Spinal cord (tissue), 10 donors: ENCODE data around the gene EMSY. TPM values are rescaled to one million over a fixed set of nuclear protein-coding genes. Genes with fewer than 3 reads are reported as not detected.

Experiments
- DNase-seq, 6 donors: peaks; one replicate each; pipeline versions ENCODE4 v3.0.0 to v3.0.0-alpha.2; 2013 to 2015; ENCODE audit warnings: low spot score in 6 of 6, low read depth in 4 of 6
- H3K27ac ChIP-seq: one replicate; pipeline ENCODE4 v1.5.1; 2013; ENCODE audit warnings: low read depth, low read length, control low read depth
- H3K27me3 ChIP-seq: one replicate; pipeline ENCODE4 v1.6.1; 2013; ENCODE audit warnings: low read length; ENCODE audit not compliant: control insufficient read depth, insufficient read depth
- H3K36me3 ChIP-seq: one replicate; pipeline ENCODE4 v1.6.1; 2013; ENCODE audit warnings: low read length; ENCODE audit not compliant: control insufficient read depth, insufficient read depth
- H3K4me1 ChIP-seq: one replicate; pipeline ENCODE4 v1.6.1; 2013; ENCODE audit warnings: low read length; ENCODE audit not compliant: control insufficient read depth, insufficient read depth
- H3K4me3 ChIP-seq: one replicate; pipeline ENCODE4 v1.5.1; 2013; ENCODE audit warnings: low read depth, low read length, control low read depth
- H3K9me3 ChIP-seq: one replicate; pipeline ENCODE4 v1.6.1; 2013; ENCODE audit warnings: low read length; ENCODE audit not compliant: control insufficient read depth, insufficient read depth
- WGBS: methylation state at CpG from one replicate; pipeline ENCODE4 v1.1.5; 2013; ENCODE audit warnings: missing lambda C conversion rate; ENCODE audit not compliant: insufficient coverage; 5-methylcytosine and 5-hydroxymethylcytosine counted together
- polyA plus RNA-seq, 2 donors: library from polyadenylated mRNA; unstranded; fragments of 120-200 nt; gene quantifications; one replicate each; pipeline ENCODE4 v1.2.1, GENCODE V29; 2013; ENCODE audit not compliant: insufficient read length in 2 of 2
- total RNA-seq, 2 donors: library from RNA; depleted of rRNA in 1 of 2; stranded (reverse); fragments of 120-200 nt in 1 of 2; fragments of >200 nt in 1 of 2; gene quantifications; one replicate each; pipeline versions ENCODE4 v1.2.3 to v1.2.4, GENCODE V29; 2013 to 2014
- donor health status: healthy.

The EMSY gene
- total and polyA plus RNA-seq, 4 donors = 22.6 to 31.8 (median 24.0) TPM

DNA sequence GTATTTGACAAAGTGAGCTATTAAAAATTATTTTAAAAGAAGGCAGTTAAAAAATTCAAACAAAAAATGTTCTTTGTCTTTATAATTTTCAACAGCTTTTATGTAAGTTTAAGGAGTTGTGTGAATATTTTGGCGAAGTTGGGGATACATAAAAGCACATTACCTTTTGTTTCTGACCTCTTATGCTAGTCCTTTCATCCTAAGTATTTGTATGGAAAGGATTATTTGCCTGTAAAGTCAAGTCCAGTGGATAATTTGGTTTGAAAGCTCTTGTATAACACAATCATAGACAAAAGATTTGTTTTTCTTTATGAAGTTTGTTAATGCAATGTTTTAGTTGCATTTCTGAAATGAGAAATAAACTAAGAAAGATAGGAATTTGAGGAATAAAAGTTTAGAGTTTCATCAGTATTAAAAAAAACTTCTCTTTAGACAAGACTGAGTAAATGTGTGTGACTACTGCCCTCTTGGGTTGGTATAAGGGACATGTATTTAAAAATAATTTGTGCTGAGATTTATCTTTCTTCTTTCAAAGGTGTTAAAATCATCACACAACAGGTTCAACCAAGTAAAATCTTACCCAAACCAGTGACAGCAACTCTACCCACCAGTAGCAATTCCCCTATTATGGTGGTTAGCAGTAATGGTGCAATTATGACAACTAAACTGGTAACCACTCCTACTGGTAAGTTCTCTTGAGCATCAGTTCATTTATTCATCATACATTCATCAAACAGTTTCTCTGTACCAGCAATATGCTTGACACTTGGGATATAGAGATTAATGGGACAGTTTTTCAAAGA, 68.2 kb downstream of the EMSY start:
- Histone ChIP-seq H3K36me3 (peaks cover 1% of the 10 kb centered on the region), H3K4me1 (no peaks in the 10 kb centered on the region), H3K4me3 (no peak overlapping the region), H3K27me3 (no peaks in the 10 kb centered on the region), H3K27ac (no peak overlapping the region), H3K9me3 (no peaks in the 10 kb centered on the region)
- DNase-seq = peak in 3 of 6 donors; percentile 9 to 65 (median 45)
- WGBS = no CpG with 5 or more reads among the region's 1 CpG

DNA sequence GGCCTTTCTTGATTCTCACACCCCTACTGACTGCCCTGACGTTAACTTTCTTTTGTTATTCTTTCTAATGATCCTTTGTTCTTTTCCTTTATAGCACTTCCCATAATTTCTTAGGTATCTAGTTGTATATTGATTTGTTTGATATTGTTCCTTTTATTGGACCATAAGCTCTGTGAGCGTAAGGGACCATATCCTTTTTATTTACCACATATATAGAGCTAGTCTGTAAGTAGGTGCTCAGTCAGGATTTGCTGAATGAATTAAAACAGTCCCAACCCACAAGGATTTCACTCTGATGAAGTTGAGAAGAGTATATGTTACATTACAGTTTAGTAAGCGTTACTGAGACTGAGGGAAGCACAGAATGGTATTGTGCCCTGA, 68.8 kb downstream of the EMSY start:
- Histone ChIP-seq H3K27me3 (no peaks in the 10 kb centered on the region), H3K4me1 (no peaks in the 10 kb centered on the region), H3K36me3 (peaks cover 3% of the 10 kb centered on the region), H3K9me3 (no peaks in the 10 kb centered on the region), H3K27ac (no peak overlapping the region), H3K4me3 (no peak overlapping the region)
- no peak for DNase-seq
- WGBS = no CpG with 5 or more reads among the region's 3 CpGs

DNA sequence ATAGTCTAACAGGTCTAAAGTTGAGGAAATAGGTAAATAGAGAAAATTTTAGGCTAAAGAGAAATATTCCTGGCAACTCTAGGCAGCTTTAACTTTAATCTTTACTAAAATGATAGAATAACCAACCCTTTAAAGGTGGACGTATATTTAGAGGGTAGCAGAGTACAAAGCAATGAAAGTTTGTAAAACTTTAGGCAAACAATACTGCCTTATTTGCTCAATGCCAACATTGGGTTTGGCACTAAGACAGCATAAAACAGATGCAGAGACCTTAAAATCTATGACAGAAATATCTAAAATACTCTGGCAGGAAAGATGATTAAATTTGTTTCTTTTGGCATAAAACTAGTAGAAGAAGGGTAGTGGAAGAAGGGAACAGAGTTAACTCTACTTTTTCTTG, 70.7 kb downstream of the EMSY start:
- no peak for DNase-seq
- WGBS = no CpG with 5 or more reads among the region's 1 CpG

DNA sequence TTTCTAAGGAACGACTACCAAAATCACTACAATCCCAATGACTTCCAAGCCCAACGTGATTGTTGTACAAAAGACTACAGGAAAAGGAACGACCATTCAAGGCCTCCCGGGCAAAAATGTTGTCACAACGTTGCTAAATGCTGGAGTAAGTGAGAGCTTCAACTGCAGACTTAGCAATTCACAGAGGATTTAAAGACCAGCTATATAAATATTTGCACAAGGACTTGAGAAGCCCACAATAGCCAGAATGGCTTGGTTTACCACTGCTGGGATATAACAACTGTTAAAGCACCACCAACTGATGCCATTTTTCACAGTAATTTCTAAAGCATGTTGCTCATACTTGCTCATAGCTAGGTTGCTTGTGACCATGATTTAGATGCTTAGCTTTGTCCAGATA, 78.3 kb downstream of the EMSY start:
- H3K4me3 ChIP-seq = no peak overlapping the region
- H3K27me3 ChIP-seq = no peaks in the 10 kb centered on the region
- H3K27ac ChIP-seq = no peak overlapping the region
- 0% methylated on average over 1 of the region's 5 CpGs for WGBS
- no peak for DNase-seq
- H3K36me3 ChIP-seq = peaks cover 11% of the 10 kb centered on the region
- no peaks in the 10 kb centered on the region for H3K9me3 ChIP-seq
- H3K4me1 ChIP-seq = no peaks in the 10 kb centered on the region

More for the DNA sequence above, 70.7 kb downstream of the EMSY start:
- Histone ChIP-seq H3K36me3 (peaks cover 6% of the 10 kb centered on the region), H3K27ac (no peak overlapping the region), H3K9me3 (no peaks in the 10 kb centered on the region), H3K27me3 (no peaks in the 10 kb centered on the region), H3K4me1 (no peaks in the 10 kb centered on the region), H3K4me3 (no peak overlapping the region)

DNA sequence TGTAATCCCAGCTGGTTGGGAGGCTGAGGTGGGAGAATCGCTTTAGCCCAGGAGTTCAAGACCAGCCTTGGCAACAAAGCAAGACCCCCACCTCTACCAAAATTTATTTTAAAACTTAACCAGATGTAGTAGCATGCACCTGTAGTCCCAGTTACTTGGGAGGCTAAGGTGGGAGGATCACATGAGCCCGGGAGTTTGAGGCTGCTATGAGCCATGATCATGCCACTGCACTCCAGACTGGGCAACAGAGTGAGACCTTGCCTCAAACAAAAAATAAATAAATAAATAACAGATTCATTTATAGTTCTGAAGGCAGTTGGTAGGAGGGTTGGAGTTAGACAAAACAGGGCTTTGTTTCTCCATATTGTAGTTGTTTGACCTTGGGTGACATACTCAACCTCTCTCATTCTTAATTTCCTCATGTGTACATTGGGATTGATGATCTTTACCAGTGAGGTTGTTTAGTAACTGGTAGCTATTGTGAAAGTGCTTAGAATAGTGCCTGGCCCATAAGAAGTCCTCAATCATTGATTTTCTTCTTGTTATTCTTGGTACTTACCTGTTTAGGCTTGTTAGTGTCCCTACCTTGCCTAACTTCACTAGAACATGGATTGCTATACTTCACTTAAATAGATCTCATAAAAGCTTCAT, 79.1 kb downstream of the EMSY start:
- no peak for DNase-seq
- H3K36me3 ChIP-seq = peaks cover 10% of the 10 kb centered on the region
- H3K4me3 ChIP-seq = no peak overlapping the region
- H3K9me3 ChIP-seq = no peaks in the 10 kb centered on the region
- H3K27ac ChIP-seq = no peak overlapping the region
- no CpG with 5 or more reads among the region's 2 CpGs for WGBS
- no peaks in the 10 kb centered on the region for H3K27me3 ChIP-seq
- no peaks in the 10 kb centered on the region for H3K4me1 ChIP-seq

DNA sequence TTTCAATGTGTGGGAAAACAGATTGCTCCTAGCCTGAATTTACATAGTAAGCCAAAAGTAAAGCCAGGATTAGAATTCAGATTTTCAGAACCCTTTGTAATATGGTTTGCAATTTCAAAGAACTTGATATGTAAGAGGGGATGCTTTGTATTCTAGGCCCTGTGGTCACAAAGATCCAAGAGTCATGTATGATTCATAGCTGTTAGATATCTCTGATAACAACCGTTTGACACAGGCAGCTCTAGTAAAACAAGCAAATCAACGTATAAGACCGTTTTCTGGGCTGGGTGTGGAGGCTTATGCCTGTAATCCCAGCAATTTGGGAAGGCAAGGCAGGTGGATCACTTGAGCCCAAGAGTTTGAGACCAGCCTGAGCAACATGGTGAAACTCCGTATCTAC, 79.6 kb downstream of the EMSY start:
- H3K36me3 ChIP-seq = peaks cover 8% of the 10 kb centered on the region
- H3K4me1 ChIP-seq = no peaks in the 10 kb centered on the region
- no peak overlapping the region for H3K27ac ChIP-seq
- H3K4me3 ChIP-seq = no peak overlapping the region
- H3K27me3 ChIP-seq = no peaks in the 10 kb centered on the region
- DNase-seq = no peak
- H3K9me3 ChIP-seq = no peaks in the 10 kb centered on the region
- WGBS = no CpG with 5 or more reads among the region's 4 CpGs

DNA sequence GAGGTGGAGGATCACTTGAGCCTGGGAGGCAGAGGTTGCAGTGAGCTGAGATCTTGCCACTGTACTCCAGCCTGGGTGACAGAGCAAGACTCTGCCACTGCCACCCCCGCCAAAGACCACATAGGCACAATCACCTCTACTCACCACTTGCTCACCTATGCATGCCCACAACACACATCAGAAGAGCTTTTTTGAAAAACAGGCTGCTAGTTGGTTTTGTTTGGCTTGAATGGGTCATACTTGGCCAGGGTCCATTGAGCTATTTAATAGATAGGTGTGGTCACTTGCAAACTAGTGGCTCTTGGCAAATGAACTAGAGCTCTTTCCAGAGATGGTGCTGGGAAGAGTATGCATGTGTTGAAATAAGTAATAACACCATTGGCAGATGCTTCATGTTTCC, 80.1 kb downstream of the EMSY start:
- H3K4me1 ChIP-seq = no peaks in the 10 kb centered on the region

DNA sequence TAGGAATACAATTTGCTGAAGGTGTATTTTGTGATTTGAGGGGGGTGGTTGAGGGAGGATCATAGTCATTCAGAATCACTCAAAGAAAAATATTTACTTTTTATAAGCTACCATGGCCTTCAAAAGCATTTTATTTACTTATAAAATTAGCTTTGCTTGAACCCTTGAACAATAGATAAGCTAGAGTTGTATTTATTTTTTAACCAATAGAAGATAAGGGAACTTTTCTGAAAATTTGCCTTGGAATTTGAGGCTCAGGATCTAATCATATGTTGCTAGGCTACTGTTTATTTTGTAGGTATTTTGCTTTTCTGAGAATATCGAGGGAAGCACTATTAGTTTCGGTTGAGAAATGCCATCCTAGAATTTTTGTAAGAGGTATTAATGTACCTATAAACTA, 82.1 kb downstream of the EMSY start:
- Histone ChIP-seq H3K9me3 (no peaks in the 10 kb centered on the region), H3K4me3 (no peak overlapping the region), H3K4me1 (no peaks in the 10 kb centered on the region), H3K36me3 (peaks cover 8% of the 10 kb centered on the region), H3K27me3 (no peaks in the 10 kb centered on the region), H3K27ac (no peak overlapping the region)
- DNase-seq = no peak
- no CpG with 5 or more reads among the region's 2 CpGs for WGBS

More for the DNA sequence above, 80.1 kb downstream of the EMSY start:
- Histone ChIP-seq H3K27ac (no peak overlapping the region), H3K27me3 (no peaks in the 10 kb centered on the region), H3K4me3 (no peak overlapping the region), H3K36me3 (peaks cover 8% of the 10 kb centered on the region), H3K9me3 (no peaks in the 10 kb centered on the region)
- 100% methylated on average over 1 of the region's 1 CpG for WGBS
- DNase-seq = peak in 1 of 6 donors; percentile 26

DNA sequence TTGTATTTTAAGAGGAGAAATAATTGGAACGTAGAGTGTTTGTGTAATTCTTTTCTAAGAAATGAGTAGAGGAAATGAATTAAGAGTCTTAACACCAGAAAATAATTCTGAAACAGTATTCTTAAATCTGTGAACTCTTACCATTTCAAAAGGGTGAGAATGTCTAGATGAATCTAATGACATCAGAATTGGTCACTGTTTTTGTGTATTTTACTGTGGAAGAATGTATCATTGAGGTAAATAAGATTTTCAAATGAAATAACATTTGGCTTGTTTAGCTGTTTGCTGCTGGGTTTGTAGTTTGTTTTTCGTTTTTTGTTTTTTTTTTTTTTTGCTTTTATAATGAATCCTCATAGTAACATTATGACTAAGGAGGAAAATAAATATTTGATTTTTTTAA, 97.6 kb downstream of the EMSY start:
- Histone ChIP-seq H3K36me3 (peaks cover 22% of the 10 kb centered on the region), H3K27me3 (no peaks in the 10 kb centered on the region), H3K4me3 (no peak overlapping the region), H3K4me1 (no peaks in the 10 kb centered on the region), H3K9me3 (no peaks in the 10 kb centered on the region), H3K27ac (no peak overlapping the region)
- WGBS = no CpG with 5 or more reads among the region's 2 CpGs
- DNase-seq = no peak
